SIG-M5 treated with dmso at 0.1 percent for 504 hours (cell line): ENCODE results near the gene KCNH2.

ENCODE experiments used
- DNase-seq: peaks from one replicate; lab custom pipeline; 2025; ENCODE audit not compliant: unreplicated experiment; lab: John Stamatoyannopoulos, UW

The KCNH2 gene

DNA sequence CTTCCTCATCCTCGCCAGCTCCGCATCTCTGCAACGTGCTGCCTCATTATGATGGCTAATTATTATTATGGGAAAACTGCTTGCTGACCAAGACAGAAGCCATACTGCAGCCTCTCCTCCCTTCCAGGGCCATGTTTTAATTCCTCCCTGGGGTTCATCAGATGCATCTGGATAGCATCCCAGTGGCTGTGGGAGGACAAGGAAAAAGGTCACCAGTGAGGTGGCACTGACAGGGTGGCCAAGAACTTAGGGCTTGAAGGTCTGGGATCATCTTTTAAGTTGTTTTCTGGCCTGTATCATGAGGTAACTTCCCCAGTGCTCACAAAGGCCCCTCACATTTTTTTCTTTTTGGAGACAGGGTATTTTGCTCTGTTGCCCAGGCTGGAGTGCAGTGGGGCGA lies 39.6 kb downstream of the KCNH2 start:
- DNase-seq = no peak

GRCh38 chr7:150937848-150938561 lies 40.1 kb downstream of the KCNH2 start:
- no peak for DNase-seq

GRCh38 chr7:150936018-150936417 lies 42.1 kb downstream of the KCNH2 start:
- DNase-seq = no peak

- DNase-seq = no peak
Observed at GRCh38 chr7:150935149-150935548, 43.0 kb downstream of the KCNH2 start.

- DNase-seq = no peak
Observed at GRCh38 chr7:150934045-150934766, 43.9 kb downstream of the KCNH2 start.

- DNase-seq = no peak
Observed at GRCh38 chr7:150931199-150931869, 46.8 kb downstream of the KCNH2 start.

GRCh38 chr7:150928541-150928940 lies 49.6 kb downstream of the KCNH2 start:
- no peak for DNase-seq

GRCh38 chr7:150927956-150928344 lies 50.2 kb downstream of the KCNH2 start:
- no peak for DNase-seq

- DNase-seq = no peak
Observed at GRCh38 chr7:150927157-150927955, 50.8 kb downstream of the KCNH2 start.

DNA sequence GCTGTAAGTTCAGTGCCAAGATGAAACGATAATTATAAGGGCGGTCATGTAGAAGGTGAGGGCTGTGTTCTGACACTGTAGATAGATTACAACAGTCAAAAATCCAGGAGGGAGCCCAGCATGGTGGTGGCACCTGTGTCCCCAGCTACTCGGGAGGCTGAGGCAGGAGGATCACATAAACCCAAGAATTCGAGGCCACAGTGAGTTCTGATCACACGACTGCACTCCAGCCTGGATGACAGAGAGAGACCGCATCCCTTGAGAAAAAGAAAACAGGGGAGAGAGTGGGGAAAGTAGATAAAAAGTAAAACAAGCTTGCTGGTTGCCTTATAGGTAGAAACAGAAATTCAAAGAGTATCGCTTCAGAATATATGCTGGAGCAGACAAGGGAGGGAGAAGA lies 52.1 kb downstream of the KCNH2 start:
- DNase-seq = no peak

- DNase-seq = no peak
Observed at GRCh38 chr7:150924369-150924781, 53.7 kb downstream of the KCNH2 start.

GRCh38 chr7:150923802-150924201 lies 54.3 kb downstream of the KCNH2 start:
- DNase-seq = no peak

DNA sequence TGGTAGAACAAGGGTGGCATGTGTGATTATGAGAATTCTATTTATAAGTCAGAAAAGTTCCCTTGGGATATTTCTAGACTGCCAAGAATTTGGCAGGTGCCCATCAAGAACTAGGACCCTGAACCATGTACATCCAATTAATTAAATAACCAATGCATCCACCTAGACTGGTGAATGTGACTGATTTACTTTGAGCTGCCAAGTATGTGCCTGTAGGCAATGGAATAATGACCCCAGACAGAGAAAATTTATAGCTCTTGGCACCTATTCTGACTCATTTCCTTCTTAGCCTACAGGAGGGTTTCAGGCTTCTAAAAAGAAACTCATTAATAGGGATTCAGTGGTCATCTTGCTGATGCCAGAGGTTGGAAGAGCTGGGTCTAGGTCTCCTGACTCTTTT lies 54.9 kb downstream of the KCNH2 start:
- DNase-seq = no peak

GRCh38 chr7:150919160-150919559 lies 59.0 kb downstream of the KCNH2 start:
- no peak for DNase-seq

DNA sequence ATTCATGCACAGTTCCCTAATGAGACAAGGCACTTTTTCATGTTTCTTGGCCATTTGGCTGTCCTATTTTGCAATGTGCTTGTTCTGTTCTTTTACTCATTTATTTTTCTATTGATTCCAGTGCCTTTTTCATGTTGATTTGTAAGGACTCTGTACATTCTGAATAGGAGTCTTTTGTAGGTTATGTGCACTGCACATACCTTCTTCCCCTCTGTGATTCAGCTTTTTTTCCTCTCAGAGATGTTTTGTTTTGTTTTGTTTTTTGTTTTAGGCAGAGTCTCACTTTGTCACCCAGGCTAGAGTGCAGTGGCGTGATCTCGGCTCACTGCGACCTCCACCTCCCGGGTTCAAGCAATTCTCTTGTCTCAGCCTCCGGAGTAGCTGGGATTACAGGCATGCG lies 59.7 kb downstream of the KCNH2 start:
- no peak for DNase-seq

GRCh38 chr7:150917969-150918368 lies 60.2 kb downstream of the KCNH2 start:
- DNase-seq = no peak

DNA sequence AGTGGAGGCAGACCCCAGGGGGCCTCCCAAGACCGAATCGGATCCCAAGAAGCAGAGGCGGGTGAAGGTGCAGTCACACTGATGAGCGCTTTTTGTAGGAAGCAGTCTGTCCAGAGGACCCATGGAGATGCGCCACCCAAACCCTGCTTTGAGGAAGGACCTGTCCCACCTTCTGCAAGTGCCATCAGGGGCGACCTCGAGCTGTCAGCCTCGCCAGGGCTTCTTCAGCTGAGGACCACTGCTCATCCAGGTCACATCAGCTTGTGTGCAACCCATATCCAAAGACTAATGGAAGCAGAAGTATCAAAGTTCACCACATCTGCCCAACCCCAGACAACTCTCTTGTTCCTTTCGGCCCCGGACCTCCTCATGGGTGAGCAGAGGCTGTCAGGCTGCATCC lies 61.5 kb downstream of the KCNH2 start:
- DNase-seq = no peak

GRCh38 chr7:150914966-150915365 lies 63.2 kb downstream of the KCNH2 start:
- no peak for DNase-seq

- DNase-seq = no peak
Observed at GRCh38 chr7:150914196-150914595, 63.9 kb downstream of the KCNH2 start.

GRCh38 chr7:150912427-150912826 lies 65.7 kb downstream of the KCNH2 start:
- DNase-seq = no peak

GRCh38 chr7:150911590-150912267 lies 66.4 kb downstream of the KCNH2 start:
- no peak for DNase-seq
